Astrocyte of the cerebellum (primary cell): Measurements from ENCODE around the gene TCAF1.

Experiments used
- DNase-seq: peaks from one replicate; pipeline ENCODE4 v3.0.0-alpha.2; 2011; ENCODE audit warnings: low read depth
- H3K4me3 ChIP-seq: 2 replicates; pipeline ENCODE4 v1.5.1; 2011; ENCODE audit warnings: mild to moderate bottlenecking, low read depth, low read length, moderate library complexity
- in situ Hi-C: cut with HindIII; loops from 2 replicates; pipeline ENCODE4 v1.10.0; 2017; ENCODE audit warnings: low sequenced_read_pairs
- TF ChIP-seq, protein P1 (sequence below): IDR thresholded peaks from 2 replicates; pipeline ENCODE4 v1.5.1; 2012; ENCODE audit warnings: low read length, low read depth, moderate library complexity, mild to moderate bottlenecking; ENCODE audit errors: missing control alignments

The TCAF1 gene

DNA sequence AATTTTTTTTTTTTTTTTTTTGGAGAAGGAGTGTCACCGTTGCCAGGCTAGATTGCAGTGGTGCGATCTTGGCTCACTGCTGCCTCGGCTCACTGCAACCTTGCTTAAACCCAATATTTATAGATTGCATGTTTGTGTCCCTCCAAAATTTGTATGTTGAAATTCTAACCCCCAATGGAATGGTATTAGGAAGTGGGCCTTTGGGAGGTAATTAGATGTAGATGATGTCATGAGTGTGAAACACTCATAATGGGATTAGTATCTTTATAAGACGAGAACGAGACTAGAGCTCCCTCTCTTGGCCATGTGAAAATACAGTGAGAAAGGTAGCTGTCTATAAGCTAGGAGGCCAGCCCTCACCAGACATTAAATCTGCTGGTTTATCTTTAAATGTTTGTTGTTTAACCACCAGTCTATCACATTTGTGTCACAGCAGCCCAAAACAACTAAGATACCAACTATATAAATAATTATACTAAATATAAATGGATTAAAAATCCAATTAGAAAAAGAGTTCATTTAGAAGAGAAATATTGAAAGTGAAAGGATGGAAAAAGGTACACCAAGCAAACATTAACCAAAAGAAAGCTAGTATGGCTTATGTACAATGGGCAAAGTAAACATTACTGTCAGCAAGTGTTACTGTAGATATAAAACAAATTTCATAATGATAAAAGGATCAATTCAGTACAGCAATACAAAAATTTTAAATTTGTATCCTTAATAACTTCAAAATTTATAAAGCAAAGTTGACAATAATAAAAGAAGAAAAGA, 9.3 kb downstream of the TCAF1 start:
- no peak for DNase-seq
- TF ChIP-seq, protein P1, sequence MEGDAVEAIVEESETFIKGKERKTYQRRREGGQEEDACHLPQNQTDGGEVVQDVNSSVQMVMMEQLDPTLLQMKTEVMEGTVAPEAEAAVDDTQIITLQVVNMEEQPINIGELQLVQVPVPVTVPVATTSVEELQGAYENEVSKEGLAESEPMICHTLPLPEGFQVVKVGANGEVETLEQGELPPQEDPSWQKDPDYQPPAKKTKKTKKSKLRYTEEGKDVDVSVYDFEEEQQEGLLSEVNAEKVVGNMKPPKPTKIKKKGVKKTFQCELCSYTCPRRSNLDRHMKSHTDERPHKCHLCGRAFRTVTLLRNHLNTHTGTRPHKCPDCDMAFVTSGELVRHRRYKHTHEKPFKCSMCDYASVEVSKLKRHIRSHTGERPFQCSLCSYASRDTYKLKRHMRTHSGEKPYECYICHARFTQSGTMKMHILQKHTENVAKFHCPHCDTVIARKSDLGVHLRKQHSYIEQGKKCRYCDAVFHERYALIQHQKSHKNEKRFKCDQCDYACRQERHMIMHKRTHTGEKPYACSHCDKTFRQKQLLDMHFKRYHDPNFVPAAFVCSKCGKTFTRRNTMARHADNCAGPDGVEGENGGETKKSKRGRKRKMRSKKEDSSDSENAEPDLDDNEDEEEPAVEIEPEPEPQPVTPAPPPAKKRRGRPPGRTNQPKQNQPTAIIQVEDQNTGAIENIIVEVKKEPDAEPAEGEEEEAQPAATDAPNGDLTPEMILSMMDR: peak; percentile 29
- H3K4me3 ChIP-seq: no peak overlapping the region
- in situ Hi-C loops: no loop called here

DNA sequence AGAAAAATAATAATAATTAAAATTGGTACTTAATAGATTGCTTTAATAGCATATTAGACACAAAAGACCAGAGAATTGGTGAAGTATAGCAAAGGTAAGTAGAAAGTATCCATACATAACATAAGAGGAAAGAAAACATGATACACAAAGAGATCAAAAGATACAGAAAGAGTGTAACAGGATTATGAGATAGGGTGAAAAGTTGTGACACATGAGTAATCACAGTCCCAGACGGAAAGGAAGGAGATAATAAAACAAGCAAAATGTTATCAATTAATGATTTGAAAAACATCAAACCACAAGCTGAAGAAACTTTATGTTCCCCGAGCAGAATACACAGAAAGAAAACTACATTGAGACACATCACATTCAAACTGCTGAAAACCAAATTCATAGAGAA, 10.5 kb downstream of the TCAF1 start:
- in situ Hi-C loops: no loop called here
- TF ChIP-seq, protein P1: no peak
- no peak overlapping the region for H3K4me3 ChIP-seq
- DNase-seq: no peak

DNA sequence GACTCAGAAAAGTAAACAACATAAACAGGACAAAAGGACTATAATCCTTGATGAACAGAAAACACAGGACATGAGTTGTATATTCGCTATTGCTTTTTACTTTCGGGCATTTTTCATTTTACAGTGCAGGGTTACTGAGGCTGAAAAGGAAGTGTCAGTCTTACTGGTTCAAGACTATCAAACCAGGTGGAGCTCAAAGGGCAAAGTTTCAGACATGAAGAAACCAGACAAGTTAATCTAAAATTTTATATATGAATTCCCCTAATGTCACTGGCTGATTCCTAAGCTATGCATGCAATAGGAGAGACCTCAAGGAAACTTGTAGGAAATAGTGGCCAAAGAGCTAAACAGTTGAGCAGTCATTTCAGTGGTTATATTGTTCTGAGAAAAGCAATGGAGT, 11.4 kb downstream of the TCAF1 start:
- in situ Hi-C loops: no loop called here
- TF ChIP-seq, protein P1: no peak
- H3K4me3 ChIP-seq: no peak overlapping the region
- no peak for DNase-seq

GRCh38 chr7:143889068-143889467, 12.9 kb downstream of the TCAF1 start:
- in situ Hi-C loops: no loop called here
- no peak overlapping the region for H3K4me3 ChIP-seq
- TF ChIP-seq, protein P1: no peak
- DNase-seq: no peak

DNA sequence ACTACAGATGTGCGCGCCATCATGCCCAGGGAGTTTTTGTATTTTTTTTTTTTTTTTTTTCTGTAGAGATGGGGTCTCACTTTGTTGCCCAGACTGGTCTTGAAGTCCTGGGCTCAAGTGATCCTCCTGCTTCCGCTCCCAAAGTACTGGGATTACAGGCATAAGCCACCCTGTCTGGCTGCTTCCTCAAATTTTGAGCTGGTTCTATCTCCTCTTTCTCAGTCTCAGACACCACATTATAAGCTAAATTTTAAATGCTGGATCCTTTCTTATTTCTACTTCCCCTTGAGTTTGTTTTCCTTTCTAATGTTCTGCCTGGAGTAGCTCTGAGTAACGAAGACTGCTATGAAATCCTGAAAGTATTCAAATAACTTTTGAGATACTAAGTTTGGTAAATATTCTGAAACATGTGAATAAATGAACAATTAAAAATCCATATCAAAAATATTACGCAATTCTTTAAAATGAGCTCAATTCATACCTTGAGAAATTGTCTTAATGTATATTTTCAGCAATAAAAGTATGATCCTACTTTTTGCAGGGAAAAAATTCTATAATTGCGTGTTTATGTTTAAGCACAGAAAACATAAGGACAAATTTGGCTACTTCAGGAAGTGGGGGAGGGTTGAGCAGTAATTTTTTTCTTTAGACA, 15.0 kb downstream of the TCAF1 start:
- TF ChIP-seq, protein P1: no peak
- in situ Hi-C loops: no loop called here
- H3K4me3 ChIP-seq: no peak overlapping the region
- DNase-seq: no peak

DNA sequence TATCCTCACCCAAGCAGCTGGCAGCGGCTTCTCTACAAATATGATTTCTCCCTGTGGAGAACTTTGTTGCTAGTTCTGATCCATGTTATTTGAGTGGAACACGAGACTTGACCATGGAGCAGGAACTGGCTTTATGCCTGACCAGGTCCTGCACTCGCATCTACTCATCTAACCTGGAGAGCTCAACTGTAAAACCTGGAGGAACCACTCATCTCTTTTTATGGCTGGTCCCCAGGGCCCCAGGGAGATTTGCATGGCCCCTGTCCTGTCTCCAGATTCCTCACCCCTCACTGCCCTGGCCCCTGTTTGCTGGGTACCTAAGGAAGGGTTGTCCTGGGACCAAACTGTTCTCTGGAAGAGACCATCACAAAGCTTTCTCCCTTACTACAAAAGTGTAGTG, 16.0 kb downstream of the TCAF1 start:
- TF ChIP-seq, protein P1: no peak
- in situ Hi-C loops: no loop called here
- no peak for DNase-seq
- H3K4me3 ChIP-seq: no peak overlapping the region
